HFFc6 (cell line): Measurements from ENCODE around the gene IRF3. TPM values are rescaled to one million over a fixed set of nuclear protein-coding genes. Genes with fewer than 3 reads are reported as not detected.

ENCODE experiments used
- DNase-seq: peaks from one replicate; pipeline ENCODE4 v3.0.0-alpha.2; 2018
- H3K27ac Mint-ChIP-seq: 2 replicates; pipeline ENCODE4 v1.8.0; 2020; ENCODE audit warnings: mild to moderate bottlenecking, mixed read lengths
- H3K27me3 Mint-ChIP-seq: 2 replicates; pipeline ENCODE4 v1.8.0; 2021; ENCODE audit warnings: mild to moderate bottlenecking, moderate library complexity, mixed read lengths; ENCODE audit not compliant: insufficient read depth
- H3K36me3 Mint-ChIP-seq: 2 replicates; pipeline ENCODE4 v1.8.0; 2021; ENCODE audit warnings: low read depth, mixed read lengths
- H3K4me1 Mint-ChIP-seq: 2 replicates; pipeline ENCODE4 v1.8.0; 2020; ENCODE audit warnings: low read depth, mixed read lengths
- H3K4me3 Mint-ChIP-seq: 2 replicates; pipeline ENCODE4 v1.8.0; 2020; ENCODE audit warnings: mild to moderate bottlenecking, moderate library complexity, mixed read lengths
- H3K9me3 Mint-ChIP-seq: 2 replicates; pipeline ENCODE4 v1.8.0; 2020; ENCODE audit warnings: mild to moderate bottlenecking, mixed read lengths
- total RNA-seq, 6 experiments: library from RNA; stranded (reverse); fragmentation: NEBNext Ultra II Directional; extraction: Animal tissue kit (Norgen Biotek cat#: 25700); gene quantifications; 2 replicates in 1 of 6; 3 replicates in 5 of 6; pipeline ENCODE4 v1.2.3, GENCODE V29; 2021
- TF ChIP-seq, protein P1 (sequence below): fragments of 200-600 bp; sonication (generic); IDR thresholded peaks from 2 replicates; pipeline ENCODE4 v1.5.0; 2021; ENCODE audit warnings: antibody characterized with exemption, mild to moderate bottlenecking

Gene IRF3
- total RNA-seq, 6 experiments from 2014 or later = 55.5 to 72.8 (median 58.7) TPM

- DNase-seq = peak; percentile 41
These were observed 12.4 kb upstream of the IRF3 start for GRCh38 chr19:49677901-49678674.

DNA sequence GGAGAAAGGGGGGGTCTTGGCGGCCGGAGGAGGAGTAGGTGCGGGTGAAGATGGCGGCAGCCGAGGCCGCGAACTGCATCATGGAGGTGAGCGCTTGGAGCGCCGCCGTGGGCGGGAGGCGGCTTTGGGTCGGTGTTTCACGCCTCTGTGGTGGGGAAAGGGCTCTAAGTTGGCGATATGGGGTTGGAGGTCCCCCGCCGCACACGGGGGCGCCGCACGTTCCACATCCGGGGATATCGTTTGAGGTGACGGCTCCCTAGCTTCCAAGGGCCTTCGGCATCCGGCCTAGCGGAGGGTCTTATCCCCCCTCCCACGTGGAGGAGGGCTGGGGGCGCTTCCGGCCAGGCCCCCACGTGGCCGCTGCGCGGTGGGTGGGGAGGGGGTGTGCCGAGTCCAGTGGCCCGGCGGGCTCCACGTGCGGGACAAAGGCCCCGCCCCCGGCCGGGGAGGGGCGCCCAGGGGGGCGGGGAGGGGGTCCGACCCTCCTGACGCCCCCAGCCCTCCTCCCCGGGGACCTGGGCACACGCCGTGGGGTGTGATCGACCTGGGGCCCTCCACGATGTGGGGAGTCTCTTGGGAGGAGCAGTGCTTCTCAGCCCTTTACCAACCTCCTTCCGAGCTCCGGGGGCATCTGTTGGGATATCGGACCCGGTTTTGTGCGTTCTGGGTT lies 11.7 kb upstream of the IRF3 start, which contains the start of gene PRMT1:
PRMT1 (plus strand) TSS at position 41 of the 670 bp plus-strand sequence; CDS start at position 51, 10 bp downstream.
- peak within 1 kb of the TSS; percentile 99 for H3K27ac Mint-ChIP-seq
- H3K27me3 Mint-ChIP-seq = peaks cover 7% of the 10 kb centered on the region
- peaks cover 31% of the 10 kb centered on the region for H3K4me1 Mint-ChIP-seq
- H3K9me3 Mint-ChIP-seq = no peaks in the 10 kb centered on the region
- DNase-seq = no peak
- H3K36me3 Mint-ChIP-seq = peaks cover 4% of the 10 kb centered on the region; the same call in 1 of the 2 replicates
- peak within 1 kb of the TSS; percentile 97 for H3K4me3 Mint-ChIP-seq
- TF ChIP-seq, protein P1, sequence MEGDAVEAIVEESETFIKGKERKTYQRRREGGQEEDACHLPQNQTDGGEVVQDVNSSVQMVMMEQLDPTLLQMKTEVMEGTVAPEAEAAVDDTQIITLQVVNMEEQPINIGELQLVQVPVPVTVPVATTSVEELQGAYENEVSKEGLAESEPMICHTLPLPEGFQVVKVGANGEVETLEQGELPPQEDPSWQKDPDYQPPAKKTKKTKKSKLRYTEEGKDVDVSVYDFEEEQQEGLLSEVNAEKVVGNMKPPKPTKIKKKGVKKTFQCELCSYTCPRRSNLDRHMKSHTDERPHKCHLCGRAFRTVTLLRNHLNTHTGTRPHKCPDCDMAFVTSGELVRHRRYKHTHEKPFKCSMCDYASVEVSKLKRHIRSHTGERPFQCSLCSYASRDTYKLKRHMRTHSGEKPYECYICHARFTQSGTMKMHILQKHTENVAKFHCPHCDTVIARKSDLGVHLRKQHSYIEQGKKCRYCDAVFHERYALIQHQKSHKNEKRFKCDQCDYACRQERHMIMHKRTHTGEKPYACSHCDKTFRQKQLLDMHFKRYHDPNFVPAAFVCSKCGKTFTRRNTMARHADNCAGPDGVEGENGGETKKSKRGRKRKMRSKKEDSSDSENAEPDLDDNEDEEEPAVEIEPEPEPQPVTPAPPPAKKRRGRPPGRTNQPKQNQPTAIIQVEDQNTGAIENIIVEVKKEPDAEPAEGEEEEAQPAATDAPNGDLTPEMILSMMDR = no peak

More at GRCh38 chr19:49677901-49678674, 12.4 kb upstream of the IRF3 start:
- Mint-ChIP-seq H3K27ac (peak overlapping the region; percentile 83), H3K36me3 (peaks cover 4% of the 10 kb centered on the region; the same call in 1 of the 2 replicates), H3K4me3 (peak overlapping the region; percentile 97), H3K9me3 (no peaks in the 10 kb centered on the region), H3K4me1 (peaks cover 31% of the 10 kb centered on the region), H3K27me3 (peaks cover 7% of the 10 kb centered on the region)
- TF ChIP-seq, protein P1 = peak; percentile 87

DNA sequence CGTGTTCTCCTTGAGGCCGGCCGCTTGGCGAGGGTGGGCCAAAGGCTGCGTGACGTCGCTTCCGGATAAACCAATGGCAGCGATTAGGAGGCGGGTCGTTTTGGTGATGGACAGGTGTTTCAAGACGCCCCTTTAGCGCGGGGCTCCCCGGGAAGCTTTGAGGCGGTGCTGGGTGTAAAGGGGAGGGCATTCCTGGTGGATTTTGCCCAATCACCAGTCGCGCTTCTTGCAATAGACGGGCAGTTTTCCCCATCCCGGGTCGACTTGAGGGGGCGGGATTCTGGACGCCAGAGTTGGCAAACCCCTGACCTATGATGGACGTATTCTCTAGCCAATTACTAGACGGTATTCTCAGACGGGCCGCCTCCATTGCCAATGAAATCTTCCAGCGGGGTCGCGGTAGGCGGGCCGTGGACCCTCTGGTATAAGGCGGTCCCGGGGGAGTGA lies 11.2 kb upstream of the IRF3 start:
- Mint-ChIP-seq H3K27ac (peak overlapping the region; percentile 99), H3K9me3 (no peaks in the 10 kb centered on the region), H3K4me3 (peak overlapping the region; percentile 97), H3K27me3 (peaks cover 7% of the 10 kb centered on the region), H3K4me1 (peaks cover 35% of the 10 kb centered on the region), H3K36me3 (peaks cover 4% of the 10 kb centered on the region; the same call in 1 of the 2 replicates)
- peak; percentile 100 for DNase-seq
- TF ChIP-seq, protein P1 = no peak

DNA sequence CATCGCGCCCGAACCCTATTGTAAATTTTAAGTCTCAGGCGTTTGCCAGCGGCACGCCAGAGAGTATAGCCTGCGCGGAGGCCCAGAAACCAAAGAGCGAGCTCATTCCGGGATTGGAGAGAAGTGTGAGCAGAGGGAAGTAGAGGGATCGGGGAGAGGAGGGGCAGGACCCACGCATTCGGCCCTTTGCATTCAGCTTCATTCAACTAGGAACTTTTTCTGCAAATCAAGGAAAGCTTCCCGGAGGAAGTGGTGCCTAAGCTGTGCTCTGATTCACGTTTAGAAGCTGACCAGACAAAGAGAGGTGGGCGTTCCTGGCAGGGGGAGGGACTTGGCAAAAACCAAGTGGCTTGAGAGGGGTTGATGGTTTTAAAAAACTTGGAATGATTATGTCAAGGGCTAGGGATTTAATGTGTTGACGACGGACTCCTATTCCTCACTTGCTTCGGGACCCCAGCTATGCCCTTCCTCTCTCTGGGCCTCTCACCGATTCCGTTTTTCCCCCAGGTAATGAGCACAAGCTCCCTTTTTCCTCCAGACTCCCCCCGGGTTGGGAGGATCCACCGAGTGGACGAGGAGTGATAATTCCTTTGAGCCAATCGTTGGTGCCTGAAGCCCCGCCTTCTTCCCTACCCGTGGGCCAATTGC lies 10.6 kb upstream of the IRF3 start:
- TF ChIP-seq, protein P1 = no peak
- H3K4me1 Mint-ChIP-seq = peaks cover 35% of the 10 kb centered on the region
- peak overlapping the region; percentile 85 for H3K4me3 Mint-ChIP-seq
- peaks cover 7% of the 10 kb centered on the region for H3K27me3 Mint-ChIP-seq
- peaks cover 4% of the 10 kb centered on the region; the same call in 1 of the 2 replicates for H3K36me3 Mint-ChIP-seq
- peak overlapping the region; percentile 99 for H3K27ac Mint-ChIP-seq
- no peaks in the 10 kb centered on the region for H3K9me3 Mint-ChIP-seq
- peak; percentile 82 for DNase-seq

- H3K27me3 Mint-ChIP-seq = peaks cover 5% of the 10 kb centered on the region
- DNase-seq = peak; percentile 43
- peaks cover 4% of the 10 kb centered on the region; the same call in 1 of the 2 replicates for H3K36me3 Mint-ChIP-seq
- H3K4me1 Mint-ChIP-seq = peaks cover 18% of the 10 kb centered on the region
- peak overlapping the region; percentile 69 for H3K27ac Mint-ChIP-seq
- H3K9me3 Mint-ChIP-seq = no peaks in the 10 kb centered on the region
- H3K4me3 Mint-ChIP-seq = no peak overlapping the region
- TF ChIP-seq, protein P1 = peak; percentile 92
These were observed 6.7 kb upstream of the IRF3 start for GRCh38 chr19:49672131-49672919.
